HCT116 (cell line): ENCODE data around the gene AURKA. TPM values are rescaled to one million over a fixed set of nuclear protein-coding genes. Genes with fewer than 3 reads are reported as not detected.

ENCODE experiments used
- ATAC-seq: fragments of 200-7000 bp; cut with Tn5 transposase; 2 replicates; pipeline ENCODE4 v1.9.1; 2020; ENCODE audit warnings: mild to moderate bottlenecking, moderate library complexity
- BruUV-seq: library from RNA; stranded (reverse); fragments of 400-500 nt; replicated peaks from 2 replicates; lab custom pipeline; 2021; lab: Mats Ljungman, UMichigan
- CTCF ChIA-PET: fragments of 300-600 bp; sonication (Branson Sonifier 250); formaldehyde crosslinking; loops from one replicate; lab custom pipeline; 2021; ENCODE audit warnings: antibody characterized with exemption; lab: Charles Lee
- POLR2A ChIA-PET: fragments of 300-600, 350-600 bp; sonication (Branson Sonifier 250); formaldehyde crosslinking; loops from one replicate; lab custom pipeline; 2021; ENCODE audit warnings: antibody characterized with exemption; lab: Charles Lee
- RAD21 ChIA-PET, 2 experiments: fragments of 300-600 bp; sonication (Branson Sonifier 250); formaldehyde crosslinking; loops; one replicate each; lab custom pipeline; 2023; ENCODE audit warnings: low total read pairs in 2 of 2; ENCODE audit not compliant: uncharacterized antibody in 2 of 2, unreplicated experiment in 2 of 2, low non-redundant PET in 1 of 2; lab: Charles Lee
- DNase-seq: peaks from one replicate; pipeline ENCODE4 v3.0.0-alpha.2; 2010; ENCODE audit warnings: low read depth, low spot score
- H2AFZ ChIP-seq: fragments of 200-600 bp; shearing (Covaris generic), sonication (generic); 2 replicates; pipeline ENCODE4 v1.6.1; 2017; ENCODE audit warnings: low read depth, mixed run types, mixed read lengths, antibody characterized with exemption, low read length; ENCODE audit not compliant: poor library complexity, severe bottlenecking
- H3K27ac ChIP-seq: 2 replicates; pipeline ENCODE4 v1.5.1; 2012; ENCODE audit warnings: low read depth, low read length
- H3K27me3 ChIP-seq: fragments of 200-600 bp; sonication (generic); 2 replicates; pipeline ENCODE4 v1.6.1; 2016; ENCODE audit warnings: mixed run types, low read length, mixed read lengths; ENCODE audit not compliant: insufficient read depth
- H3K36me3 ChIP-seq, 2 experiments: fragments of 200-500 bp in 1 of 2; fragments of 200-600 bp in 1 of 2; sonication (Bioruptor generic) in 1 of 2; sonication (generic) in 1 of 2; 2 replicates each; pipeline versions ENCODE4 v1.5.1 to v1.6.1; 2014 to 2016; ENCODE audit warnings: low read length in 2 of 2, inconsistent platforms in 1 of 2, mixed read lengths in 1 of 2, mixed run types in 1 of 2; ENCODE audit not compliant: insufficient read depth in 2 of 2, control insufficient read depth in 1 of 2
- H3K4me1 ChIP-seq, 2 experiments: fragments of 200-600 bp in 1 of 2; sonication (generic) in 1 of 2; 2 replicates each; pipeline versions ENCODE4 v1.5.1 to v1.6.1; 2012 to 2017; ENCODE audit warnings: low read length in 2 of 2, inconsistent platforms in 1 of 2, mild to moderate bottlenecking in 1 of 2, mixed read lengths in 1 of 2, mixed run types in 1 of 2, moderate library complexity in 1 of 2; ENCODE audit not compliant: insufficient read depth in 2 of 2, control insufficient read depth in 1 of 2
- H3K4me2 ChIP-seq: fragments of 200-600 bp; sonication (generic); 2 replicates; pipeline ENCODE4 v1.6.1; 2017; ENCODE audit warnings: mixed run types, low read length, mixed read lengths
- H3K4me3 ChIP-seq, 2 experiments: fragments of 200-600 bp in 1 of 2; sonication (generic) in 1 of 2; replicated peaks in 1 of 2; 2 replicates each; pipeline ENCODE4 v1.5.1; 2011 to 2016; ENCODE audit warnings: low read length in 2 of 2, control low read depth in 1 of 2, low read depth in 1 of 2, mild to moderate bottlenecking in 1 of 2, mixed read lengths in 1 of 2, mixed run types in 1 of 2
- H3K79me2 ChIP-seq: fragments of 200-600 bp; sonication (generic); 2 replicates; pipeline ENCODE4 v1.6.1; 2017; ENCODE audit warnings: mild to moderate bottlenecking, mixed run types, low read length, moderate library complexity, mixed read lengths; ENCODE audit not compliant: insufficient read depth
- H3K9ac ChIP-seq: fragments of 200-600 bp; sonication (generic); 2 replicates; pipeline ENCODE4 v1.6.1; 2016; ENCODE audit warnings: low read length, mixed read lengths
- H3K9me2 ChIP-seq: fragments of 200-600 bp; sonication (generic), shearing (Covaris generic); 2 replicates; pipeline ENCODE4 v1.6.1; 2017; ENCODE audit warnings: mixed run types, mild to moderate bottlenecking, moderate library complexity; ENCODE audit not compliant: insufficient read depth
- H3K9me3 ChIP-seq, 2 experiments: fragments of 200-500 bp in 1 of 2; fragments of 200-600 bp in 1 of 2; sonication (Bioruptor generic) in 1 of 2; sonication (generic) in 1 of 2; 2 replicates each; pipeline ENCODE4 v1.6.1; 2014 to 2017; ENCODE audit warnings: low read length in 2 of 2, mixed read lengths in 2 of 2, inconsistent platforms in 1 of 2, low read depth in 1 of 2, mild to moderate bottlenecking in 1 of 2, mixed run types in 1 of 2, moderate library complexity in 1 of 2; ENCODE audit not compliant: control insufficient read depth in 1 of 2, insufficient read depth in 1 of 2
- H4K20me1 ChIP-seq: fragments of 200-600 bp; sonication (generic), shearing (Covaris generic); 2 replicates; pipeline ENCODE4 v1.6.1; 2017; ENCODE audit warnings: mixed run types, mild to moderate bottlenecking, moderate library complexity; ENCODE audit not compliant: insufficient read depth
- CBX3 ChIP-seq: IDR thresholded peaks from 2 replicates; pipeline ENCODE4 v1.6.1; 2012; ENCODE audit warnings: low read depth
- CEBPB ChIP-seq: IDR thresholded peaks from 2 replicates; pipeline ENCODE4 v1.6.1; 2012; ENCODE audit warnings: low read depth
- CTCF ChIP-seq, 3 experiments: fragments of 200-600 bp in 1 of 3; sonication (generic) in 1 of 3; IDR thresholded peaks in 2 of 3; conservative IDR thresholded peaks in 1 of 3; 2 replicates each; pipeline ENCODE4 v1.5.1; 2012 to 2017; ENCODE audit warnings: low read depth in 2 of 3, low read length in 2 of 3, antibody characterized with exemption in 1 of 3, borderline replicate concordance in 1 of 3, control low read depth in 1 of 3, mild to moderate bottlenecking in 1 of 3, mixed read lengths in 1 of 3, mixed run types in 1 of 3, moderate library complexity in 1 of 3; ENCODE audit not compliant: insufficient read depth in 1 of 3
- ELF1 ChIP-seq: IDR thresholded peaks from 2 replicates; pipeline ENCODE4 v1.6.1; 2012; ENCODE audit warnings: low read depth, borderline replicate concordance
- EZH2 ChIP-seq: fragments of 200-600 bp; sonication (generic); IDR thresholded peaks from 2 replicates; pipeline ENCODE4 v1.6.1; 2017; ENCODE audit warnings: antibody characterized with exemption, mixed run types
- EZH2phosphoT487 ChIP-seq: fragments of 200-600 bp; IDR thresholded peaks from 2 replicates; pipeline ENCODE4 v1.6.1; 2018; ENCODE audit warnings: antibody characterized with exemption, borderline replicate concordance
- FOSL1 ChIP-seq: IDR thresholded peaks from 2 replicates; pipeline ENCODE4 v1.6.1; 2012; ENCODE audit warnings: low read depth
- MAX ChIP-seq: IDR thresholded peaks from 2 replicates; pipeline ENCODE4 v1.6.1; 2012
- POLR2A ChIP-seq: IDR thresholded peaks from 2 replicates; pipeline ENCODE4 v1.7.0; 2011; ENCODE audit warnings: borderline replicate concordance; ENCODE audit not compliant: insufficient read depth, insufficient read length; ENCODE audit errors: extremely low read depth
- POLR2AphosphoS5 ChIP-seq: IDR thresholded peaks from 2 replicates; pipeline ENCODE4 v1.6.1; 2011; ENCODE audit warnings: mild to moderate bottlenecking, low read depth, low read length, moderate library complexity
- SIN3A ChIP-seq: IDR thresholded peaks from 2 replicates; pipeline ENCODE4 v1.6.1; 2012; ENCODE audit warnings: low read depth
- SP1 ChIP-seq: IDR thresholded peaks from 2 replicates; pipeline ENCODE4 v1.6.1; 2012; ENCODE audit warnings: low read depth
- SRF ChIP-seq: IDR thresholded peaks from 2 replicates; pipeline ENCODE4 v1.6.1; 2012; ENCODE audit warnings: low read depth
- TCF7L2 ChIP-seq: IDR thresholded peaks from 2 replicates; pipeline ENCODE4 v1.7.0; 2011; ENCODE audit warnings: borderline replicate concordance, inconsistent platforms; ENCODE audit not compliant: insufficient read depth, insufficient read length; ENCODE audit errors: extremely low read depth
- YY1 ChIP-seq: IDR thresholded peaks from 2 replicates; pipeline ENCODE4 v1.6.1; 2011; ENCODE audit warnings: low read length, low read depth, moderate library complexity, mild to moderate bottlenecking; ENCODE audit not compliant: insufficient replicate concordance; ENCODE audit errors: extremely low read depth
- ZFX ChIP-seq: fragments of 450-650 bp; IDR thresholded peaks from 2 replicates; pipeline ENCODE4 v1.6.1; 2017
- ZNF274 ChIP-seq: fragments of 200-500 bp; sonication (Bioruptor generic); IDR thresholded peaks from 2 replicates; pipeline ENCODE4 v1.6.1; 2014; ENCODE audit warnings: mild to moderate bottlenecking, low read depth, low read length, inconsistent platforms
- intact Hi-C: fragments of 100-400 bp; cut with micrococcal nuclease; formaldehyde crosslinking; loops from 2 replicates; pipeline ENCODE4 v1.10.0; 2022
- total RNA-seq: library from RNA; stranded (reverse); gene quantifications from one replicate; pipeline ENCODE4 v1.2.1, GENCODE V29; 2021; ENCODE audit not compliant: unreplicated experiment
- TF ChIP-seq, protein P1 (sequence below): IDR thresholded peaks from 2 replicates; pipeline ENCODE4 v1.6.1; 2011; ENCODE audit warnings: mild to moderate bottlenecking, low read length, moderate library complexity; ENCODE audit not compliant: insufficient replicate concordance; ENCODE audit errors: extremely low read depth
- TF ChIP-seq, protein P2 (sequence below): IDR thresholded peaks from 2 replicates; pipeline ENCODE4 v1.6.1; 2012

AURKA gene
- total RNA-seq, 1 experiment from 2014 or later: 80.1 TPM

- TF ChIP-seq, protein P1, sequence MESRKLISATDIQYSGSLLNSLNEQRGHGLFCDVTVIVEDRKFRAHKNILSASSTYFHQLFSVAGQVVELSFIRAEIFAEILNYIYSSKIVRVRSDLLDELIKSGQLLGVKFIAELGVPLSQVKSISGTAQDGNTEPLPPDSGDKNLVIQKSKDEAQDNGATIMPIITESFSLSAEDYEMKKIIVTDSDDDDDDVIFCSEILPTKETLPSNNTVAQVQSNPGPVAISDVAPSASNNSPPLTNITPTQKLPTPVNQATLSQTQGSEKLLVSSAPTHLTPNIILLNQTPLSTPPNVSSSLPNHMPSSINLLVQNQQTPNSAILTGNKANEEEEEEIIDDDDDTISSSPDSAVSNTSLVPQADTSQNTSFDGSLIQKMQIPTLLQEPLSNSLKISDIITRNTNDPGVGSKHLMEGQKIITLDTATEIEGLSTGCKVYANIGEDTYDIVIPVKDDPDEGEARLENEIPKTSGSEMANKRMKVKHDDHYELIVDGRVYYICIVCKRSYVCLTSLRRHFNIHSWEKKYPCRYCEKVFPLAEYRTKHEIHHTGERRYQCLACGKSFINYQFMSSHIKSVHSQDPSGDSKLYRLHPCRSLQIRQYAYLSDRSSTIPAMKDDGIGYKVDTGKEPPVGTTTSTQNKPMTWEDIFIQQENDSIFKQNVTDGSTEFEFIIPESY: no peak
Observed at GRCh38 chr20:56358070-56358469, 33.9 kb downstream of the AURKA start (continued).

DNA sequence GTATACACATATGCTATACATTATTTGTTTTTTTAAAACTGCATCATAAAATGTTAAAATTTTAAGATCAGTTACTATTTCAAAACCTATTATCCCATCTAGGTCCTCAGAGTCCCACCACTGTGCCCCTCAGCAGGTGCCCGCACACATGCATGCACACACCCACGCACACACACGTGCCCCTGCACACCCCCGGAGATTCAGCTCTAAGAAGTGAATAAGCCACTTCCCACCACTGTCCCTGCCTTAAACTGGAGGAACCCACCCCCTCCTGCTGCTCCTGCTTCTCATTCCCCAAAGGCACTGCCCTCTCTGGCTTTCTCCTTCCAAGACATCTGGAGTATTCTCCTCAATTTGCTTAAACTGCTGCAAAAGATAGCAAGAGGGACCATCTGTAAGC is 38.7 kb downstream of the AURKA start:
- TF ChIP-seq EZH2phosphoT487 (no peak), POLR2A (no peak), CBX3 (no peak), CEBPB (no peak), ZFX (no peak), MAX (no peak), SP1 (no peak), CTCF (IDR thresholded peaks at IDR 0.05 in 2 of 3, conservative IDR thresholded peaks at IDR 0.05 in 1 of 3; ENCODE audit: borderline replicate concordance in 1 of 3, insufficient read depth in 1 of 3, low read depth in 2 of 3, low read length in 2 of 3) (no peak), ELF1 (no peak), YY1 (no peak), EZH2 (no peak), SRF (no peak), TCF7L2 (no peak), ZNF274 (no peak), SIN3A (no peak), POLR2AphosphoS5 (no peak), FOSL1 (no peak)
- TF ChIP-seq, protein P2, sequence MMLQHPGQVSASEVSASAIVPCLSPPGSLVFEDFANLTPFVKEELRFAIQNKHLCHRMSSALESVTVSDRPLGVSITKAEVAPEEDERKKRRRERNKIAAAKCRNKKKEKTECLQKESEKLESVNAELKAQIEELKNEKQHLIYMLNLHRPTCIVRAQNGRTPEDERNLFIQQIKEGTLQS: no peak
- TF ChIP-seq, protein P1: no peak
- intact Hi-C loops: no loop called here
- Histone ChIP-seq H3K36me3 (no peaks in the 10 kb centered on the region), H3K4me2 (no peak overlapping the region), H3K9me2 (no peaks in the 10 kb centered on the region), H3K4me3 (no peak overlapping the region), H3K9me3 (no peaks in the 10 kb centered on the region), H3K79me2 (no peaks in the 10 kb centered on the region), H3K27ac (no peak overlapping the region), H4K20me1 (no peaks in the 10 kb centered on the region), H2AFZ (no peak overlapping the region), H3K27me3 (peaks cover 3% of the 10 kb centered on the region; the same call in 1 of the 2 replicates), H3K9ac (no peak overlapping the region), H3K4me1 (peaks cover 0 to 3% of the 10 kb centered on the region in 2 experiments; a peak in 3 of 4 replicates)
- ChIA-PET CTCF (no interaction called here), RAD21 (no interaction called here), POLR2A (interaction anchor here (0.7 kb wide), 1 partner anchor 15 kb away, joined by 3 read pairs; no protein-coding TSS in a partner anchor)
- BruUV-seq: no TSS peak
- ATAC-seq (no peak), DNase-seq (no peak)
